Measurements from ENCODE around the gene ATOH8. TPM values are rescaled to one million over a fixed set of nuclear protein-coding genes. Genes with fewer than 3 reads are reported as not detected.

The ATOH8 gene
- polyA plus RNA-seq, 1 of the 3 experiments (the other 2 are of a cell fraction), result 5.6 TPM

DNA sequence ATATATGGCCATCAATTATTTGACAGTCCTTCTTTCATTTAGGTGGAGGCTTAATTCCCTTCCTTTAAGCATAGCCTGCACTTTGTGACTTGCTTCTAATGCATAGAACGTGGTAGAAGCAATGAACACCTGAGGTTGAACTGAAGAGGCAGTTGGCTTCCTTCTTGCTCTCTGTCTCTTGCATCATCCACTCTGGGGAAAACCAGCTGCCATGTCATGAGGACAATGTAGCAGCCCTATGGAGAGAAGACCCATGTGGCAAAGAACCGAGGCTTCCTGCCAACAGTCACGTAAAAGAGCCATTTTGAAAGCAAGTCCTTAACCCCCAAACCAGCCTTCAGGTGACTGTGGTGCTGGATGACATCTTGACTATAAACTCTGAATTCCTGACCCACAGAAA lies 46.8 kb downstream of the ATOH8 start (continued):
- TF ChIP-seq, protein P1, sequence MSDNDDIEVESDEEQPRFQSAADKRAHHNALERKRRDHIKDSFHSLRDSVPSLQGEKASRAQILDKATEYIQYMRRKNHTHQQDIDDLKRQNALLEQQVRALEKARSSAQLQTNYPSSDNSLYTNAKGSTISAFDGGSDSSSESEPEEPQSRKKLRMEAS (IDR thresholded peaks at IDR 0.05; ENCODE audit: low read depth), result no peak
- TF ChIP-seq EP300 (IDR thresholded peaks at IDR 0.05; ENCODE audit: borderline replicate concordance in 1 of 2, low read depth in 1 of 2, low read length in 1 of 2) (no peak), YY1 (IDR thresholded peaks at IDR 0.05; ENCODE audit: low read depth) (no peak), SIN3A (IDR thresholded peaks at IDR 0.05; ENCODE audit: borderline replicate concordance, low read depth, low read length) (no peak), ELF1 (IDR thresholded peaks at IDR 0.05) (no peak), POLR2AphosphoS5 (IDR thresholded peaks at IDR 0.05; ENCODE audit: low read depth, low read length) (no peak)
- TF ChIP-seq, protein P2, sequence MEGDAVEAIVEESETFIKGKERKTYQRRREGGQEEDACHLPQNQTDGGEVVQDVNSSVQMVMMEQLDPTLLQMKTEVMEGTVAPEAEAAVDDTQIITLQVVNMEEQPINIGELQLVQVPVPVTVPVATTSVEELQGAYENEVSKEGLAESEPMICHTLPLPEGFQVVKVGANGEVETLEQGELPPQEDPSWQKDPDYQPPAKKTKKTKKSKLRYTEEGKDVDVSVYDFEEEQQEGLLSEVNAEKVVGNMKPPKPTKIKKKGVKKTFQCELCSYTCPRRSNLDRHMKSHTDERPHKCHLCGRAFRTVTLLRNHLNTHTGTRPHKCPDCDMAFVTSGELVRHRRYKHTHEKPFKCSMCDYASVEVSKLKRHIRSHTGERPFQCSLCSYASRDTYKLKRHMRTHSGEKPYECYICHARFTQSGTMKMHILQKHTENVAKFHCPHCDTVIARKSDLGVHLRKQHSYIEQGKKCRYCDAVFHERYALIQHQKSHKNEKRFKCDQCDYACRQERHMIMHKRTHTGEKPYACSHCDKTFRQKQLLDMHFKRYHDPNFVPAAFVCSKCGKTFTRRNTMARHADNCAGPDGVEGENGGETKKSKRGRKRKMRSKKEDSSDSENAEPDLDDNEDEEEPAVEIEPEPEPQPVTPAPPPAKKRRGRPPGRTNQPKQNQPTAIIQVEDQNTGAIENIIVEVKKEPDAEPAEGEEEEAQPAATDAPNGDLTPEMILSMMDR (IDR thresholded peaks at IDR 0.05), result no peak
- TF ChIP-seq, protein P3, sequence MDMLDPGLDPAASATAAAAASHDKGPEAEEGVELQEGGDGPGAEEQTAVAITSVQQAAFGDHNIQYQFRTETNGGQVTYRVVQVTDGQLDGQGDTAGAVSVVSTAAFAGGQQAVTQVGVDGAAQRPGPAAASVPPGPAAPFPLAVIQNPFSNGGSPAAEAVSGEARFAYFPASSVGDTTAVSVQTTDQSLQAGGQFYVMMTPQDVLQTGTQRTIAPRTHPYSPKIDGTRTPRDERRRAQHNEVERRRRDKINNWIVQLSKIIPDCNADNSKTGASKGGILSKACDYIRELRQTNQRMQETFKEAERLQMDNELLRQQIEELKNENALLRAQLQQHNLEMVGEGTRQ (IDR thresholded peaks at IDR 0.05; ENCODE audit: borderline replicate concordance, low read depth, low read length), result no peak

DNA sequence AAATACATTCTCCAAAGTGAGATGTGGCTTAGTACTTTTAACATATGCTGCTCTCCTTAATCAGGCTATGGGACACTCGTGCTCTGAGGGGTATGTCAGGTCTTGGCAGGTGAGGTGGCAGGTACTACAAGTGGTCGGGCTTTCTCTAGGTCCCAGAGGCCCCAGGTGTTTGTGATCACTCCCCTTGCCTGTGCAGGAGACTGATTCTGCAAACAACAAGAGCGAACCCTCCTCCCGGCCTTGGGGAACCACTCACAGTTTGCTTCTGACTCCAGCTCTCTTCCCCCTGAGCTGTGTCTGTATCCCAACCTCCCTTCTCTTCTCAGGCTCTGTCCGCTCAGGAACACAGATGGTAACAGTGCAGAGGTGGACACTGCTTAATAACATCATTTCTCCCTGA lies 48.1 kb downstream of the ATOH8 start:
- H3K4me2 ChIP-seq, result no peak overlapping the region
- peaks cover 4 to 6% of the 10 kb centered on the region in 2 experiments; a peak in 1 of 4 replicates for H3K4me1 ChIP-seq (ENCODE audit: control insufficient read depth in 1 of 2, insufficient read depth in 2 of 2, low read depth in 1 of 2, low read length in 1 of 2)
- no peaks in the 10 kb centered on the region for H3K79me2 ChIP-seq (ENCODE audit: insufficient read depth)
- H3K27me3 ChIP-seq (ENCODE audit: insufficient read depth), result no peaks in the 10 kb centered on the region
- DNase-seq, result no peak
- H3K36me3 ChIP-seq (replicated peaks in 1 of 2; ENCODE audit: control insufficient read depth in 1 of 2, insufficient read depth in 2 of 2, low read length in 1 of 2), result no peaks in the 10 kb centered on the region
- no peak overlapping the region for H2AFZ ChIP-seq (ENCODE audit: low read depth)
- POLR2A ChIA-PET, result no interaction called here
- no peak overlapping the region for H3K27ac ChIP-seq (ENCODE audit: low read depth in 2 of 2, low read length in 1 of 2)
- H3K9me3 ChIP-seq, result no peaks in the 10 kb centered on the region
- no peak overlapping the region for H3K9ac ChIP-seq
- H3K4me3 ChIP-seq (ENCODE audit: low read depth in 2 of 2, low read length in 1 of 2), result no peak overlapping the region
- CTCF ChIA-PET, result interaction anchor here (4.5 to 19.2 kb wide), 3 partner anchors 12 to 73 kb away, joined by 35 to 626 read pairs (median 50); partner anchors contain the start of gene ATOH8
- peaks cover 14% of the 10 kb centered on the region for H3F3A ChIP-seq (replicated peaks; ENCODE audit: insufficient read depth)
- TF ChIP-seq ELF1 (IDR thresholded peaks at IDR 0.05) (no peak), RAD21 (IDR thresholded peaks at IDR 0.05; ENCODE audit: low read length) (no peak), EP300 (IDR thresholded peaks at IDR 0.05; ENCODE audit: borderline replicate concordance in 1 of 2, low read depth in 1 of 2, low read length in 1 of 2) (no peak), MXI1 (IDR thresholded peaks at IDR 0.05; ENCODE audit: low read depth, low read length) (no peak), TAF1 (IDR thresholded peaks at IDR 0.05; ENCODE audit: borderline replicate concordance, low read depth, low read length) (no peak), FOXM1 (IDR thresholded peaks at IDR 0.05; ENCODE audit: low read depth) (no peak)
- H4K20me1 ChIP-seq (ENCODE audit: insufficient read depth), result no peaks in the 10 kb centered on the region
- no peaks in the 10 kb centered on the region for H3K9me2 ChIP-seq
- WGBS (ENCODE audit: low lambda C conversion rate), result 78% methylated on average over 5 of the region's 5 CpGs

All from SK-N-SH (cell line).